GM21528 (cell line): ENCODE results near the gene ABTB1.
"Not testable (repeated sequence)": the region's sequence is repeated elsewhere in the genome, so short reads cannot be mapped to it uniquely, and the experiment has no call there.

ENCODE experiments used
- ATAC-seq: cut with Tn5 transposase; IDR thresholded peaks from one replicate; pipeline ENCODE4 v1.9.1; 2021; ENCODE audit warnings: mild to moderate bottlenecking, moderate library complexity; ENCODE audit not compliant: unreplicated experiment, low FRiP score

ABTB1 gene

GRCh38 chr3:127699416-127700300 is 26.9 kb downstream of the ABTB1 start:
- ATAC-seq, result no peak

GRCh38 chr3:127700406-127700805 is 27.7 kb downstream of the ABTB1 start:
- ATAC-seq, result no peak

- ATAC-seq, result no peak
Measured at GRCh38 chr3:127701280-127701911, 28.6 kb downstream of the ABTB1 start.

- no peak for ATAC-seq
Measured at GRCh38 chr3:127702151-127702578, 29.4 kb downstream of the ABTB1 start.

- ATAC-seq, result not testable (repeated sequence)
Measured at GRCh38 chr3:127704840-127705239, 32.1 kb downstream of the ABTB1 start.

GRCh38 chr3:127706312-127706711 is 33.6 kb downstream of the ABTB1 start:
- ATAC-seq, result no peak

- no peak for ATAC-seq
Measured at GRCh38 chr3:127706785-127707351, 34.1 kb downstream of the ABTB1 start.

GRCh38 chr3:127707851-127708411 is 35.2 kb downstream of the ABTB1 start:
- no peak for ATAC-seq

GRCh38 chr3:127708837-127709236 is 36.1 kb downstream of the ABTB1 start:
- no peak for ATAC-seq

- ATAC-seq, result no peak
Measured at GRCh38 chr3:127709320-127710060, 36.7 kb downstream of the ABTB1 start.

GRCh38 chr3:127710155-127710941 is 37.6 kb downstream of the ABTB1 start:
- ATAC-seq, result no peak

GRCh38 chr3:127711021-127711695 is 38.4 kb downstream of the ABTB1 start:
- ATAC-seq, result no peak

GRCh38 chr3:127711896-127712295 is 39.1 kb downstream of the ABTB1 start:
- ATAC-seq, result no peak

- ATAC-seq, result no peak
Measured at GRCh38 chr3:127712461-127712860, 39.7 kb downstream of the ABTB1 start.

GRCh38 chr3:127712881-127713771 is 40.4 kb downstream of the ABTB1 start:
- no peak for ATAC-seq

- ATAC-seq, result no peak
Measured at GRCh38 chr3:127714125-127714571, 41.4 kb downstream of the ABTB1 start.

GRCh38 chr3:127714866-127715265 is 42.1 kb downstream of the ABTB1 start:
- ATAC-seq, result no peak

- no peak for ATAC-seq
Measured at GRCh38 chr3:127715532-127715931, 42.8 kb downstream of the ABTB1 start.
